Neural cell (in vitro differentiated cells): ENCODE measurements around the gene BMPR1A. TPM values are rescaled to one million over a fixed set of nuclear protein-coding genes. Genes with fewer than 3 reads are reported as not detected.
A peak's percentile ranks its signal among the peaks of the same experiment; 100 is the strongest.
"Not testable (repeated sequence)": the region's sequence is repeated elsewhere in the genome, so short reads cannot be mapped to it uniquely, and the experiment has no call there.

Experiments
- H2AFZ ChIP-seq: fragments of 200-600, 300-800 bp; sonication (generic), shearing (Covaris generic); 2 replicates; pipeline ENCODE4 v1.6.0; 2014; ENCODE audit warnings: low read depth, mild to moderate bottlenecking, antibody characterized with exemption, low read length, moderate library complexity
- H3F3A ChIP-seq: fragments of 200-600 bp; shearing (Covaris generic); 2 replicates; pipeline ENCODE4 v1.6.1; 2016; ENCODE audit warnings: mild to moderate bottlenecking, moderate library complexity, mixed read lengths, antibody characterized with exemption, low read length; ENCODE audit not compliant: insufficient read depth, poor library complexity, severe bottlenecking
- H3K27ac ChIP-seq: fragments of 200-600, 300-800 bp; sonication (generic), shearing (Covaris generic); 2 replicates; pipeline ENCODE4 v1.5.1; 2014; ENCODE audit warnings: mild to moderate bottlenecking, low read length, moderate library complexity
- H3K27me3 ChIP-seq: fragments of 300-800, 200-600 bp; sonication (generic), shearing (Covaris generic); 2 replicates; pipeline ENCODE4 v1.6.0; 2014; ENCODE audit warnings: mild to moderate bottlenecking, low read depth, low read length, moderate library complexity; ENCODE audit not compliant: insufficient read depth
- H3K36me3 ChIP-seq: fragments of 300-800, 200-600 bp; sonication (generic), shearing (Covaris generic); 2 replicates; pipeline ENCODE4 v1.5.1; 2014; ENCODE audit warnings: mild to moderate bottlenecking, antibody characterized with exemption, low read length, moderate library complexity; ENCODE audit not compliant: insufficient read depth
- H3K4me2 ChIP-seq: fragments of 300-800, 200-600 bp; sonication (generic), shearing (Covaris generic); 2 replicates; pipeline ENCODE4 v1.6.0; 2014; ENCODE audit warnings: mild to moderate bottlenecking, low read length
- H3K4me3 ChIP-seq: fragments of 300-800, 200-600 bp; sonication (generic), shearing (Covaris generic); 2 replicates; pipeline ENCODE4 v1.5.1; 2014; ENCODE audit warnings: mild to moderate bottlenecking, low read length, moderate library complexity
- H3K79me2 ChIP-seq: fragments of 200-600 bp; shearing (Covaris generic); replicated peaks from 2 replicates; pipeline ENCODE4 v1.6.0; 2014; ENCODE audit warnings: mild to moderate bottlenecking, low read length, moderate library complexity; ENCODE audit not compliant: insufficient read depth
- H3K9ac ChIP-seq: fragments of 300-800, 200-600 bp; sonication (generic), shearing (Covaris generic); 2 replicates; pipeline ENCODE4 v1.6.1; 2016; ENCODE audit warnings: mild to moderate bottlenecking, low read length, mixed read lengths
- H3K9me2 ChIP-seq: fragments of 200-600 bp; shearing (Covaris generic); 2 replicates; pipeline ENCODE4 v1.6.1; 2016; ENCODE audit warnings: mild to moderate bottlenecking, low read length, mixed read lengths; ENCODE audit not compliant: insufficient read depth
- H3K9me3 ChIP-seq: fragments of 200-600, 300-800 bp; sonication (generic), shearing (Covaris generic); 2 replicates; pipeline ENCODE4 v1.6.1; 2016; ENCODE audit warnings: mild to moderate bottlenecking, mixed run types, low read length, moderate library complexity, mixed read lengths
- H4K20me1 ChIP-seq: fragments of 200-600 bp; shearing (Covaris generic); 2 replicates; pipeline ENCODE4 v1.6.1; 2016; ENCODE audit warnings: mild to moderate bottlenecking, mixed run types; ENCODE audit not compliant: insufficient read depth
- EP300 ChIP-seq: fragments of 450-650 bp; conservative IDR thresholded peaks from 2 replicates; pipeline ENCODE4 v1.6.1; 2014; ENCODE audit warnings: antibody characterized with exemption, mild to moderate bottlenecking, moderate library complexity; ENCODE audit not compliant: poor library complexity, severe bottlenecking
- EZH2 ChIP-seq: fragments of 200-600, 300-800 bp; shearing (Covaris generic), sonication (generic); IDR thresholded peaks from 2 replicates; pipeline ENCODE4 v1.6.1; 2014; ENCODE audit warnings: antibody characterized with exemption, low read length, borderline replicate concordance, mild to moderate bottlenecking; ENCODE audit not compliant: insufficient read depth, poor library complexity, severe bottlenecking
- MXI1 ChIP-seq: fragments of 450-650 bp; conservative IDR thresholded peaks from 2 replicates; pipeline ENCODE4 v1.6.1; 2014; ENCODE audit warnings: antibody characterized with exemption, mild to moderate bottlenecking; ENCODE audit not compliant: poor library complexity, severe bottlenecking
- POLR2AphosphoS5 ChIP-seq: IDR thresholded peaks from 2 replicates; pipeline ENCODE4 v1.6.1; 2012
- SMC3 ChIP-seq: fragments of 450-650 bp; conservative IDR thresholded peaks from 2 replicates; pipeline ENCODE4 v1.6.1; 2014; ENCODE audit warnings: antibody characterized with exemption, mild to moderate bottlenecking, moderate library complexity; ENCODE audit not compliant: poor library complexity
- TAF1 ChIP-seq: IDR thresholded peaks from 2 replicates; pipeline ENCODE4 v1.6.1; 2012; ENCODE audit warnings: low read depth
- polyA plus RNA-seq: library from polyadenylated mRNA; depleted of rRNA; stranded (reverse); fragments of >200 nt; gene quantifications from 2 replicates; pipeline ENCODE4 v1.2.3, GENCODE V29; 2014
- TF ChIP-seq, protein P1 (sequence below): IDR thresholded peaks from 2 replicates; pipeline ENCODE4 v1.6.1; 2012; ENCODE audit warnings: borderline replicate concordance

The BMPR1A gene
- polyA plus RNA-seq, 1 donor from 2014 or later: 29.9 TPM

DNA sequence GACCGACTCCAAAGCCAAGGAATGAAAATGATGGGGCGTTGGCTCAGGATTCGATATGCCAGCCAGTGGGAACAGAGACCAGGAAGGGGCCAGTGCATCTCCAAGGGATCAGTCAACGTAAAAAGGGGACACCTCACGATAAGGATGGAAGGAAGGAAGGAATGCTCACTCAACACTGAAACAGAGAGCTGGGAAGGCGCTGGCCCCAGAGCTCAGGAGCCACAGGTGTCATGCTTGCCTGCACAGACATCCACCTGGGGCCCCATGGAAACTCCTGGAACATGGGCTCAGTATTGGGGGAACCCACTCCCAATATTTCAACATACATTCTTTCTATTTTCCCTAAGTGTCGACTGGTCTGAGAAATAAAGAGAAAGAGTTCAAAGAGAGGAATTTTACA is 195.7 kb downstream of the BMPR1A start:
- Histone ChIP-seq H3K9me2 (no peaks in the 10 kb centered on the region), H3K27ac (no peak overlapping the region), H3K4me2 (no peak overlapping the region), H3K27me3 (no peaks in the 10 kb centered on the region), H3K9ac (no peak overlapping the region), H3F3A (no peaks in the 10 kb centered on the region), H3K4me3 (no peak overlapping the region), H4K20me1 (no peaks in the 10 kb centered on the region), H3K79me2 (no peaks in the 10 kb centered on the region), H3K9me3 (no peaks in the 10 kb centered on the region), H2AFZ (no peak overlapping the region), H3K36me3 (no peaks in the 10 kb centered on the region)
- TF ChIP-seq EP300 (no peak), TAF1 (no peak), EZH2 (no peak), POLR2AphosphoS5 (no peak), SMC3 (no peak), MXI1 (no peak)
- TF ChIP-seq, protein P1, sequence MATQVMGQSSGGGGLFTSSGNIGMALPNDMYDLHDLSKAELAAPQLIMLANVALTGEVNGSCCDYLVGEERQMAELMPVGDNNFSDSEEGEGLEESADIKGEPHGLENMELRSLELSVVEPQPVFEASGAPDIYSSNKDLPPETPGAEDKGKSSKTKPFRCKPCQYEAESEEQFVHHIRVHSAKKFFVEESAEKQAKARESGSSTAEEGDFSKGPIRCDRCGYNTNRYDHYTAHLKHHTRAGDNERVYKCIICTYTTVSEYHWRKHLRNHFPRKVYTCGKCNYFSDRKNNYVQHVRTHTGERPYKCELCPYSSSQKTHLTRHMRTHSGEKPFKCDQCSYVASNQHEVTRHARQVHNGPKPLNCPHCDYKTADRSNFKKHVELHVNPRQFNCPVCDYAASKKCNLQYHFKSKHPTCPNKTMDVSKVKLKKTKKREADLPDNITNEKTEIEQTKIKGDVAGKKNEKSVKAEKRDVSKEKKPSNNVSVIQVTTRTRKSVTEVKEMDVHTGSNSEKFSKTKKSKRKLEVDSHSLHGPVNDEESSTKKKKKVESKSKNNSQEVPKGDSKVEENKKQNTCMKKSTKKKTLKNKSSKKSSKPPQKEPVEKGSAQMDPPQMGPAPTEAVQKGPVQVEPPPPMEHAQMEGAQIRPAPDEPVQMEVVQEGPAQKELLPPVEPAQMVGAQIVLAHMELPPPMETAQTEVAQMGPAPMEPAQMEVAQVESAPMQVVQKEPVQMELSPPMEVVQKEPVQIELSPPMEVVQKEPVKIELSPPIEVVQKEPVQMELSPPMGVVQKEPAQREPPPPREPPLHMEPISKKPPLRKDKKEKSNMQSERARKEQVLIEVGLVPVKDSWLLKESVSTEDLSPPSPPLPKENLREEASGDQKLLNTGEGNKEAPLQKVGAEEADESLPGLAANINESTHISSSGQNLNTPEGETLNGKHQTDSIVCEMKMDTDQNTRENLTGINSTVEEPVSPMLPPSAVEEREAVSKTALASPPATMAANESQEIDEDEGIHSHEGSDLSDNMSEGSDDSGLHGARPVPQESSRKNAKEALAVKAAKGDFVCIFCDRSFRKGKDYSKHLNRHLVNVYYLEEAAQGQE: no peak

DNA sequence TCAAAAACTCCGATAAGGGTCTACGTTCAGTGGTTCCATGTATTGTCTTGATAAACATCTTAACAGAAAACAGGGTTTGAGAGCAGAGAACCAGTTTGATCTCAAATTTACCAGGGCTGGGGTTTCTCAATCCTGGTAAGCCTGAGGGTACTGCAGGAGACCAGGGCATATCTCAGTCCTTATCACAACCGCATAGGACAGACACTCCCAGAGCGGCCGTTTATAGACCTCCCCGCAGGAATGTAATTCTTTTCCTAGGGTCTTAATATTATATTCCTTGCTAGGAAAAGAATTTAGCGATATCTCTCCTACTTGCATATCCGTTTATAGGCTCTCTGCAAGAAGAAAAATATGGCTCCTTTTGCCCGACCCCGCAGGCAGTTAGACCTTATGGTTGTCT is 196.3 kb downstream of the BMPR1A start:
- H3K4me3 ChIP-seq, H3K27me3 ChIP-seq: not testable (repeated sequence)

DNA sequence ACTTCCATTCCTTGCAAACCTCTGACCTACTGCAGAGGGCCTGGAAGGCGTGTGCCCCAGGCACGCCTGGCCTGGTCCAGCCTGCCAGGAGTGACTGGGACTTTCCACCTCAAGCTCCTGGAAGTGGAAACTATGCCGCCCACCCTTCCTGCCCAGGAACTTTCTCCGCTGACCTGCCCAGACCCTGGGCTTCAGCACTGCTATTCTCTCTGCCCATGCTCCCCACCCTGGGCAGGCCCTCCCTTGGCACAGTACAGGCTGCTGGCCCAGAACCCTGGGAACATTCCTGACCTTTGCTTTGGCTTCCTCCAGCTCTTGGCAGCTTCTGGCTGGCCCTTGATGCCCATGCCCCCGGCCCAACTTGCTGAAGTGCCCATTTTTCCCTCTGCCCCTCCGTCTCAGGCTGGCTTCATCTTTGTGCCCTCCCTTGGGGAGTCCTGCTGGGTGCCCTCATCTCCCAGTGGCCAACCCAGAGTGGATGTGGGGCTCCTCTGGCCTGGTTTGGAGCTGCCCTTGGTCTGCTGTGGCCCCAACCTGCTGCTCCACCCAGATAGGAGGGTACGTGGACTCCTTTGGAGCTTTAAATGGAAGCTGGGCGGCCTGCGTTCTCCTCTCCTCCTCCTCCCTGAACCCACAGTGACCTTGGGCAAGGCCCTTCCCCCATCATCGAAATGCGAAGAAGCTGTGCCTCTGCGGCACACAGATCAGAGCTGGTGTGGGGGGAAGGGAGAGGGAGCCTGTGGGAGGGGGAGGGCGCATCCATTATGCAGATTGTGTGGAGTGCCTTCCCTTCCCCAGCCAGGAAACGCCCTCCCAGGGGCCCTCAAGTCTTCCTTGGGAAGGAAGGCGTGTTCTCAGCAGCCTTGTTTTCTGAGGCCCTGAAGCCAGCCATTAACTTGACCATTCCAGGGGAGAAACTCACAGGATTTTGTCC is 197.6 kb downstream of the BMPR1A start:
- TF ChIP-seq TAF1: no peak
- TF ChIP-seq EZH2: no peak
- TF ChIP-seq, protein P1: no peak
- no peaks in the 10 kb centered on the region for H3K27me3 ChIP-seq
- no peaks in the 10 kb centered on the region for H3K9me2 ChIP-seq
- H3K9me3 ChIP-seq: no peaks in the 10 kb centered on the region
- H3K4me2 ChIP-seq: no peak overlapping the region
- peak overlapping the region; percentile 34 for H3K4me3 ChIP-seq
- no peaks in the 10 kb centered on the region for H3K36me3 ChIP-seq
- no peaks in the 10 kb centered on the region for H3K79me2 ChIP-seq
- H4K20me1 ChIP-seq: no peaks in the 10 kb centered on the region
- H2AFZ ChIP-seq: no peak overlapping the region
- H3K9ac ChIP-seq: no peak overlapping the region
- no peaks in the 10 kb centered on the region for H3F3A ChIP-seq
- H3K27ac ChIP-seq: peak overlapping the region; percentile 37

More for the DNA sequence above, 196.3 kb downstream of the BMPR1A start:
- not testable (repeated sequence) for H3K4me2 ChIP-seq, H3K27ac ChIP-seq, H3K9ac ChIP-seq, H2AFZ ChIP-seq, H3F3A ChIP-seq, H3K36me3 ChIP-seq, H3K79me2 ChIP-seq, H3K9me3 ChIP-seq, H4K20me1 ChIP-seq, H3K9me2 ChIP-seq
